IPS-NIHi7 (cell line): ENCODE data around the gene NUDT14.

Experiments used
- DNase-seq: peaks from one replicate; pipeline ENCODE4 v3.0.0; 2012; ENCODE audit warnings: mixed read lengths; ENCODE audit errors: extremely low spot score

NUDT14 gene

GRCh38 chr14:105180592-105181548 lies at the start of gene NUDT14:
Gene NUDT14 (minus strand): TSS chr14:105181312. CDS start chr14:105181209, 103 bp downstream.
- DNase-seq = peak; percentile 95

DNA sequence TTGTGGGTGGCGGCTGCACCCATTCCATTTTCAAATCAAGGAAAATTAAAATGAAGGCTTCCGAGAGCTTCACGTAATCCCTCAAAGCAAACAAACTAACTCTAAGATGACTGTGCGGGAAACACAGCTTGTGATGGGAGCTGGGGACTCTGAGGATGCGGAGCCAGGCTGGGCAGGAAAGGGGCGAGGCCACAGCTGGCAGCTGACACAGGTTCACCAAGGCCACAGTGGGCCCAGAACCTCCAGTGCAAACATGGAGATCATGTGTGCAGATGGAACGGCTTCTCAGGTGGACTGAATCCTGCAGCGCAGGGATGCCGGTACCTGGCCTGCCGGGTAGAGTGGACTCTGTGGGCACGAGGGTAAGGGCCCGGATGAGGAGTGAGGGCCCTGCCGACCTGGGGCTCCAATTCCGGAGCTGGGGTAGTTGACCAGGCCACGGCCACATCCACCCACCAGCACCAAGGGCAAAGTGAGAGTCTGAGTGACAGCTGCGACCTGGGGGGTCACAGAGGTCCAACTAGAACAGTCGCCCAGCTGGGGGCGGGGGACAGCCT lies 48.1 kb upstream of the NUDT14 start:
- no peak for DNase-seq

DNA sequence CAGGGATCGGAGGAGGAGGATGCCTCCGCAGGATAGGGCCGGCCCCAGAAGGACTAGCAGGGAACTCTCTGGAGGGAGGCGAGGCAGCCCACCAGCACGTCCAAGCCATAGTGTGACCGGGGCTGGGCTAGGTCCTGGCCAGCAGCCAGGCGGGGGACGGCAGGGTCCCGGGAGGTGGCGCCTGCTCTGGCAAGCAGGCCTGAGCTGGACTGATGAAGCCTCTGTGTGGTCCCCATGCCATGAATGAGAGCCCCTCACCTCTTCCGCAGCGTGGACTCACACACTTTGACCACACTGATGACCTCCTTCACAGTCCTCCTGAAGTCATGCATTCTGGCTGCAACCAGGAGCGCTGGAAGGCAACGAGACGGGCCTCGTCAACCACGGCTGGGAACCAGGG lies 47.5 kb upstream of the NUDT14 start:
- DNase-seq = no peak

- DNase-seq = no peak
Observed at GRCh38 chr14:105227346-105227745, 46.2 kb upstream of the NUDT14 start.

DNA sequence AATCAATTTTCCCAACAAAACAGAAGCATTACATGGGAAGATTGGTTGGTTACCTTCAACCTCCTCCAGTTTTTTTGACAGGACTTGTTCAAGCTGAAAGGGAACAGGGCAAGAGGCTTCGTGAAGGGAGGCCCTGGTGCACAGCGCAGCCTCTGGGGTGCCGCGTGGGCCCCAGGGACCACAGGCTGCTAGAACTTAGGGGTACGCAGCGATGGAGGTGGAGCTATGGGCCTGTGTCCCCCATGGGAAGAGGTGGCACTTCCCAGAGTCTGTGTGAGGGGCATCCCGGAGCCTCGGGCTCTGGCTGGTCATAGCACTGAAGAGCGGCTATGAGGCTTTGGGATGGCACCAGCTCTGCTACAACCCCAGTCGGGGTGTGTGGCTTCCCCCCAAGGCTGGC lies 45.1 kb upstream of the NUDT14 start:
- DNase-seq = no peak

DNA sequence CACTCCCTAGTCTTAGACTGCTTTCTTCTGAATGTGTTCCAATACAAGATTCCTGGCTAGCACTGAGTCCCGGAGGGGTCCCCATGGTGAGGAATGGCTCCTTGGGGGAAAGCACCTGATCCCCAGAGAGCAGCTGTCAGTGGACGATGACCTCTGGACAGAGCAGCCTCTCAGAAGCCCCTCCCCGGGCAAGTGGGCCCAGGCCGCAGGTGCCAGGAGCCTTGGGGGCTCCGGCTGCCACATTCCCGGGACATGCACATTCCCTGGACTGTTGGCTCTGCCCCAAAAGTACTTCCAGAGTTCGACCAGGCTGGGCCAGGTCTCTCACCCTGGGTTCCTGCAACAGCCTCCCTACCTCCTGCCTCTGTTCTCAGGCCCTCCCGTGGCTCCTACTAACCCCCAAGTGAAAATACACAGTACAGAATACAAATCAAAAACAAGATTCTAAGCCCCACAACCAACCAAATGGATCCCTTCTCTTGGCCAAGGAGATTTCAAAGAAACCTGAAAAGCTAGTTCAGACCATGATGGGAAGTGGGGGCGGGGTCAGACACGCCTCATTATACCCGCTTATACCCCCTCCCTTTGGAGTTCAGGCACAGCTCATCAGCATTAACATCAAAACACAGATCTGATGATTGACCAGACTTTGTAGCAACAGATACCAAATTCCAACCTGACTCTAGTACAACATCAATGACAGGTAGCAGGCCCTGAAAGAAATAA lies 43.9 kb upstream of the NUDT14 start:
- no peak for DNase-seq

DNA sequence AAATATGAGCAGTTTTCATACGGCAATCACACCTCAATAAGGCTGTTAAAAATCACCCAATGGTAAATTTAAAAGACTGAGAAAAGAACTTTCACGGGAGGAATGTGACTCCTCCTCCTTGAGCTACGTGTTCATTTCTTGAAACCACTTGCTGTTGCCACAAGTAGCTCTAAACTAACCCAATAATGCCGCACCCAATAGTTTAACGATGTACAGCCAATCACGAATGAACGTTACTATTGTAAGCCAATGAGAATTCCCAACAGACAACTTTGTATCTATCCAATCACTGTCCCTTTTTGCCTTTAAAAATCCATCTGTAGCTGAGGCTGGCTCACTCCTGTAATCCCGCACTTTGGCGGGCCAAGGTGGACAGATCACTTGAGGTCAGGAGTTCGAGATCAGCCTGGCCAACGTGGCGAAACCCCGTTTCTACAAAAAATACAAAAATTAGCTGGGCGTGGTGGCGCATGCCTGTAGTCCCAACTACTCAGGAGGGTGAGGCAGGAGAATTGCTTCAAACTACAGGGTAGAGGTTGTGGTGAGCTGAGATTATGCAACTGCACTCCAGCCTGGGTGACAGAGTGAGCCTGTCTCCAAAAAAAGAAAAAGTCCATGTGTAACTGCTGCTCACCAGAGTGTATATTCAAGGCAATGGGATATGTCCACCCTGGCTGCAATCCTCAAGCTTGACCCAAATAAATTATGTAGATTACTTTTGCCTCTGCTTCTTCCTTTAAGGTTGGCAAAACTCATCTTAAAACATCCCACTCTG lies 42.8 kb upstream of the NUDT14 start:
- no peak for DNase-seq

DNA sequence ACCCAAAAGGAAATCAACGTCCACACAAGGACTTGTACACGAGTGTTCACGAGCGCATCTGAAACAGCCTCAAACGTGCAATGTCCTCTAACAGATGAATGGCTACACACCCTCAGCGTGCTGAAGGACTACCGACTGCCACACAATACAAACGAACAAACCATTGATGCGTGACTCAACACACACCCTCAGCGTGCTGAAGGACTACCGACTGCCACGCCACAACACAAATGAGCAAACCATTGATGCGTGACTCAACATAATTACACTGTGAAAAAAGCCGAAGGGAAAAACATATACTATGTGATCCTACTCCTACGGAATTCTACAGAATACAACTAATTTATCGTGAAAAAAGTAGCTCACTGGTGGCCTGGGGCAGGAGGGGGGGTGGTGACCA lies 42.1 kb upstream of the NUDT14 start:
- no peak for DNase-seq

DNA sequence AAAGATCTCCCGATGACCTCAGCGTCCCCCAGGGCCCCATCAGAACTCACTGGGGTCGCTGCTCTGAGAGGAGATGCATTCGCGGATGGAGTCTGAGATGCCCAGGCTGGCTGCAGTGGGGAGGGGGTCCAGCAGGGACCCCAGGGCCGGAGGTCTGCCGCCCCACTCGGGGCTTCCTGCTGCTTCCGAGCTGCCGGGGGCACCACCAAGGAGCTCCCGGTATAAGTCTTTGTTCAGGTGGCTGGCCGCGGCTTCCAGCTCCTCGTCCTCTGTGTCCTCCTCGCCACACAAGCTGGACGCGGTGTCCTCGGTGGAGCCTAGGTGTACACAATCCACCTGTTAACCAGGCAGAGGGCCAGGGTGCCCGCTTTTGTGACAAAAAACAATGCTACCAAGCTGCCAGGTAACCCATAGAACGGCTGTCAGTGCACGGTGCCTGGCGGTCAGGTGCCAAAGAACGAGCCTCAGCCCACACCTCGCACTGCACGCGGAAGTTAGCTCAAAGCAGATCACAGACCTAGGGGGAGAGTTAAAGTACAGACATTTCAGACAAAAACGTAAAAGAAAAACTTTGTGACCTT lies 40.6 kb upstream of the NUDT14 start:
- no peak for DNase-seq

DNA sequence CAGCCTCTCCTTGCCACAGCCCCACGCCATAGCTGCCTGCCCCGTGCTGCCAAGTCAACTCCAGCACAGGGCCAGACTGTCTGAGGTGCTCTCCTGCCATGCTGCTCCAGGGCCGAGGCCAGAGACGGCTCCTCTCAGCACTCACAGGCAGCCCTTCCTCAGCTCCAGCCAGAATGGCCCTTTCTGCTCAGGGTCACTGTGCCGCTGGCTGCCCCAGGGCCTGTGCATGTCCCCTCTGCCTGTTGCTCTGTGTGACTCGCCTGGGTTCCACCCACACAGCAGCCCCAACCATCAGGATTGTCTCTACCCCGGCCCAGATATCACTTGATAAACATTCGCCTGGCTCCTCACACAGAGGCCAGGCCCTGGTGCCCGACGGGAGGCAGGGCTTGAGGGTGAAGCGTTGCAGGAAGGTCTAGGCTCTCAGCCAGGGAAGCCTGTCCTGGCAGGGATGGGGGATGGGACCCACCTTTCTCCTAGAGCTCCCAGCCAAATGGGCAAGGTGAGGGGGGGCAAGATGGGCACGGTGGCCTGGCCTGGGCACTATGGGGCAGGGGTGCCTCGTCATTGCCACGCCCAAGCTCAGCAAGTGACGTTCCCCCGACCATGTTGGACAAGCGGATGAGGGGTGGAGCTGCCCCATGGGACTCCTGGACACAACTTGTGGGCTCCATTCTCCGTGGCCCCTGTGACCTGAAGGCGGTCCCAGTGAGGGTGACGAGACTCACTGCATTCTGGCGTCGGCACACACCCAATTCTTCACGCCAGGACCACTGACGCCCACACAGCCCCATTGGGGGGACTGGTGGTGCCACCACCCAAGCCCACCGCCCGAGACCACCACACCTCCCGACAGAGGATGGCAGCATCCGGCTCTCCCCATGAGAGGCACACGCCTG lies 39.8 kb upstream of the NUDT14 start:
- DNase-seq = no peak

DNA sequence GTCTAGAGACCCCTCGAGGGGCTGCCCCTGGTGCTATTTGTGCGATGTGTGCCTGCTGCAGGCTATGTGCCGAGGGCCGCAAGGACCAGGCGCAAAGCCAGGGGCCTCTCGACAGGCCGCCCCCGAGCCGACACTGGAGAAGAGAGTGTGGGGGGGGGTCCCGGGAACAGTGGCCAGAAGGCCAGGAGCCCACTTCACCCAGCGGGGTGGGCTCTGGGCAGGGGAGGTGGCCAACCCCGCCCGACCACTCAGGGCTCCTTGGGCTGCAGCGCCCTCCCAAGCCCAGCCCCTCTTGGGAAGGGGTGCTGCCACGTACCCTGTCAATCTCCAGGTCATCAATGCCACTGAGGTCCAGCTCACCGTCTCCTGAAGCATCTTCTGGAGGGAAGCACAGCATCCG lies 38.6 kb upstream of the NUDT14 start:
- no peak for DNase-seq

GRCh38 chr14:105219043-105219612 lies 38.0 kb upstream of the NUDT14 start:
- no peak for DNase-seq

DNA sequence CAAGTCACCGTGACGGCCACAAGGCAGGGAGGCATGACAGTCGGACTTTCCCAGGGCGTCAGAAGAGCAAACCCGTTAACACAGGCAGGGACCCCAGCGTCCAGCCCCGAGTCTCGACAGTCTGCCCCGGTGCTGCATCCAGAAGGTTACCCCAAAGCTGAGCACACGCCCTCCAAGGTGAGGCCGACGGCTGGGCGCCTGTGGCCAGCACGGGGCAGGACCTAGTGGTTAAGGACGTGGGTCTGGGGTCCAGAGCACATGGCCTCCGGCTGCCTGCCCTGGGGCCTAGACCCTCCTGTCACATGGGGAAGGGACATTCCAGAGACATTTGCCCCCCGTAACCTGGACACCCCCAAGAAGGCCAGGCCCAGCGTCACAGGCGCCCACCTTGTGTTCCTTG lies 37.5 kb upstream of the NUDT14 start:
- no peak for DNase-seq

DNA sequence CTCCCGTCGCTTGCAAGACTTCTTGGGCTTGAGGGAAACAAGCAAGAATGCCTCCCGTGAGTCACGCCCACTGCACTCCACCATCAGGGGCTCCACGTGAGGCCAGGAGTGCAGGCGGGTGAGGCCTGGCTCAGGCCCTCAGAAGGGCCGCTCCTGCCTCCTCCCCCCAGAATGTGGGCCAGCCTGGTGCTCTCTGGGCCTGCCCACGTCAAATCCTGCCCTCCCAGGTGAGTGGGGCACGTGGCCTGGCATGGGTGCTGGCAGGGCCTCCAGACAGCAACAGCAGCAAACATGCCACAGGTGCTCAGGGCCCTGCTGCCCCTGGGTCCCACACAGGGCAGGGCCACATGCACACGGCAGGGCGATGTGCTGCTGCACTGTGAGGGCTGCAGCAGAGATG lies 36.7 kb upstream of the NUDT14 start:
- no peak for DNase-seq

GRCh38 chr14:105216490-105217247 lies 35.6 kb upstream of the NUDT14 start:
- no peak for DNase-seq

DNA sequence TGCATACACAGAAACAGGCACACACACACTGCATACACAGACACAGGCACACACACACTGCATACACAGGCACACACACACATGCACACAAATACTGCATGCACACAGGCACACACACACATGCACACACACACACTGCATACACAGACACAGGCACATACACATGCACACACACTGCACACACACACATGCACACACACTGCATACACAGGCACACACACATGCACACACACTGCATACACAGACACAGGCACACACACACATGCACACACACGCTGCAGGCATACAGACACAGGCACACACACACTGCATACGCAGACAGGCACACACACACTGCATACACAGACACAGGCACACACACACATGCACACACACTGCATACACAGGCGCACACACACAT lies 34.5 kb upstream of the NUDT14 start:
- DNase-seq = no peak

DNA sequence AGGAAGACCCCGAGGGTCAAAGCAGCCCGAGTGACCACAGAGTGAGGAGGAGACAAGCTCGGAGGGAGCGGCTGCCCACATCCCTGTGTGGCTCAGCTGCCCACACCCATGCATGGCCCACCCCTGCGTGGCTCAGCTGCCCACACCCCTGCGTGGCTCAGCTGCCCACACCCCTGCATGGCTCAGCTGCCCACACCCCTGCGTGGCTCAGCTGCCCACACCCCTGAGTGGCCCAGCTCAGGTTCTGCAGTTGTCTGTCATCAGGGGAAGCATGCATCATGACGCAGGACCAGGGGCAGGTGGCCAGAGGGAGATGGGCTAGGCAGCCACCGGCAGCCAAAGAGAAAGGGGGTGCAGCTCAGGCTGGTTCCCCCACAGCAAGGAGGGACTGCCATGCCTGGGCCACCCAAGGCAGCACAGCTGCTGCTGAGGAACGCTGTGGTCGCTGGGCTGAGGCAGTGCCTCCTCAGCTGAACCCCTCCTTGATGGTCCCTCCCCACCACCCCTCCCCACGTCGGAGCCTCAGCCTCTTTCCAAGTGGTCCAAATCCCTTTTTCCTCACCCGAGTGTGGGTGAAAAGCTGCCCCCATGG lies 33.3 kb upstream of the NUDT14 start:
- DNase-seq = no peak

- no peak for DNase-seq
Observed at GRCh38 chr14:105213361-105213760, 32.2 kb upstream of the NUDT14 start.
